Stimulated activated naive CD4-positive, alpha-beta T cell (primary cell): ENCODE data around the gene OSBPL5.

ENCODE experiments used
- DNase-seq, 6 experiments: peaks; one replicate each; lab custom pipeline; 2025; lab: John Stamatoyannopoulos, UW

The OSBPL5 gene

GRCh38 chr11:3197044-3197695 lies 32.1 kb upstream of the OSBPL5 start:
- no peak for DNase-seq

- DNase-seq = no peak
Observed at GRCh38 chr11:3196161-3197043, 31.3 kb upstream of the OSBPL5 start.

- no peak for DNase-seq
Observed at GRCh38 chr11:3195251-3196160, 30.4 kb upstream of the OSBPL5 start.

GRCh38 chr11:3194016-3194816 lies 29.1 kb upstream of the OSBPL5 start:
- DNase-seq = no peak

- DNase-seq = no peak
Observed at GRCh38 chr11:3193373-3194015, 28.4 kb upstream of the OSBPL5 start.

- no peak for DNase-seq
Observed at GRCh38 chr11:3192511-3193372, 27.6 kb upstream of the OSBPL5 start.

- no peak for DNase-seq
Observed at GRCh38 chr11:3191586-3192324, 26.6 kb upstream of the OSBPL5 start.

- no peak for DNase-seq
Observed at GRCh38 chr11:3190600-3190999, 25.5 kb upstream of the OSBPL5 start.

GRCh38 chr11:3189886-3190583 lies 24.9 kb upstream of the OSBPL5 start:
- DNase-seq = no peak

GRCh38 chr11:3189196-3189843 lies 24.2 kb upstream of the OSBPL5 start:
- no peak for DNase-seq

- no peak for DNase-seq
Observed at GRCh38 chr11:3188496-3189195, 23.5 kb upstream of the OSBPL5 start.

- DNase-seq = no peak
Observed at GRCh38 chr11:3186166-3186953, 21.2 kb upstream of the OSBPL5 start.

GRCh38 chr11:3184732-3185347 lies 19.7 kb upstream of the OSBPL5 start:
- DNase-seq = no peak

GRCh38 chr11:3183523-3183922 lies 18.4 kb upstream of the OSBPL5 start:
- no peak for DNase-seq

- no peak for DNase-seq
Observed at GRCh38 chr11:3182462-3182852, 17.3 kb upstream of the OSBPL5 start.

- DNase-seq = no peak
Observed at GRCh38 chr11:3181725-3182461, 16.8 kb upstream of the OSBPL5 start.
